HG02884 (cell line): ENCODE results near the gene TRMU.

Experiments used
- ATAC-seq: cut with Tn5 transposase; IDR thresholded peaks from one replicate; pipeline ENCODE4 v1.9.1; 2021; ENCODE audit warnings: mild to moderate bottlenecking, moderate library complexity; ENCODE audit not compliant: unreplicated experiment

Gene TRMU, protein sequence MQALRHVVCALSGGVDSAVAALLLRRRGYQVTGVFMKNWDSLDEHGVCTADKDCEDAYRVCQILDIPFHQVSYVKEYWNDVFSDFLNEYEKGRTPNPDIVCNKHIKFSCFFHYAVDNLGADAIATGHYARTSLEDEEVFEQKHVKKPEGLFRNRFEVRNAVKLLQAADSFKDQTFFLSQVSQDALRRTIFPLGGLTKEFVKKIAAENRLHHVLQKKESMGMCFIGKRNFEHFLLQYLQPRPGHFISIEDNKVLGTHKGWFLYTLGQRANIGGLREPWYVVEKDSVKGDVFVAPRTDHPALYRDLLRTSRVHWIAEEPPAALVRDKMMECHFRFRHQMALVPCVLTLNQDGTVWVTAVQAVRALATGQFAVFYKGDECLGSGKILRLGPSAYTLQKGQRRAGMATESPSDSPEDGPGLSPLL

DNA sequence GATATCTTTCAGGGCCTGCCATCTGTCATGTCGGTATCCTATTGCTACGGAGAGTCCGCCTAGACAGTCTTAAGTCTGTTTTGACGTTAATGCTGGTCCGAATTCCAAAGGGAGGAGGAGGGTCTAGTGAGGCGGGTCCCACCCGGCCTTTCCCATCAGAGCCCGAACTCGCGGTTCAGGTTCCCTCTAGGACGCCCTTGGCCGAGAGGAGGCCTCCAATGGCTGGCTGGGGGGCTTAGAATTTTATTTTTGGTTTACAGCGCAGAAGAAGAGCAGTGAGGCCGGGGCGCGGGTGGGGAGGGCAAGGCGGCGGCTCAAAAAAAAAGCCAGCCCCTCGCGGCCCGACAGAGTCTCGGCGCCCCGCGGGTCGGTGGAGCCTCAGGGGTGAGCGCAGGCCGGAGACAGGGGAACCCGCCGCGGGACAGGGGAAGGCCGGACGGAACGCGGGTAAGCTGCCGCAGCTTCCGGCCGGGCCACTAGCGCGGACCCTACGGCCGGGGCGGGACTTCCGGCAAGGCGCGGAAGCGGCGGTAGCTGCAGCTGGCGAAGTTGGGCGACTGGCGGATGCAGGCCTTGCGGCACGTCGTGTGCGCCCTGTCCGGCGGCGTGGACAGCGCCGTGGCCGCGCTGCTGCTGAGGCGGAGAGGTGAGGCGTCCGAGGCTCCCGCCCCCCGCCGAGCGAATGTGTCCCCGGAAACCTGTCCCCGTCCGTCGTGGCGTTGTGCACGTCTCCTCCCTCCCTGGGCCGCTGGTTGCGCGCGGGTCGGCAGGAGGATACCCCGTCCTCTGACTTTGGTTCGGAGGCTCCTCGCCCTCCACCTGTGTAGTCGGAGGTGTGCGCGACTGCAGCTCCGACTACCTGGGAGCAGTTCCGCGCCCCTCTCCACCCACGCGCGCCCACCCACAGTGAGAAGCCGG is at the start of gene TRMU:
TRMU (plus strand) TSS at position 514 of the 918 bp plus-strand sequence; CDS start at position 565, 51 bp downstream.
- peak; percentile 80 for ATAC-seq

DNA sequence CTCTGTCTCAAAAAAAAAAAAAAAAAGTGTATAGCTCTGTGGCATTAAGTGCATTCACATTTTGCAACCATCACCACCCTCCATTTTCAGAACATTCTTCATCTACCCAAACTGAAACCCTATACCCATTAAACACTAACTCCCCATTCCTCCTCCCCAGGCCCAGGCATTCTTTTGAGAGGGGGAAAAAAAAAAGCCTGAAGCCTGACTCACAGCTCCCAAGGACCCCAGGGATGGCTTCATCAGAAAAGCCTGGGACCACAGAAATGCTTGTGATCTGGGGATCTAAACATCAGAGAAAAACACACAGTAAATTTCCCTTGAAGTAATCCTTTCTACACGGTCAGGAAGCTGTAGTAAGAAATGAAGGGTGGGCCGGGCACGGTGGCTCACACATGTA is 49.5 kb upstream of the TRMU start:
- no peak for ATAC-seq

DNA sequence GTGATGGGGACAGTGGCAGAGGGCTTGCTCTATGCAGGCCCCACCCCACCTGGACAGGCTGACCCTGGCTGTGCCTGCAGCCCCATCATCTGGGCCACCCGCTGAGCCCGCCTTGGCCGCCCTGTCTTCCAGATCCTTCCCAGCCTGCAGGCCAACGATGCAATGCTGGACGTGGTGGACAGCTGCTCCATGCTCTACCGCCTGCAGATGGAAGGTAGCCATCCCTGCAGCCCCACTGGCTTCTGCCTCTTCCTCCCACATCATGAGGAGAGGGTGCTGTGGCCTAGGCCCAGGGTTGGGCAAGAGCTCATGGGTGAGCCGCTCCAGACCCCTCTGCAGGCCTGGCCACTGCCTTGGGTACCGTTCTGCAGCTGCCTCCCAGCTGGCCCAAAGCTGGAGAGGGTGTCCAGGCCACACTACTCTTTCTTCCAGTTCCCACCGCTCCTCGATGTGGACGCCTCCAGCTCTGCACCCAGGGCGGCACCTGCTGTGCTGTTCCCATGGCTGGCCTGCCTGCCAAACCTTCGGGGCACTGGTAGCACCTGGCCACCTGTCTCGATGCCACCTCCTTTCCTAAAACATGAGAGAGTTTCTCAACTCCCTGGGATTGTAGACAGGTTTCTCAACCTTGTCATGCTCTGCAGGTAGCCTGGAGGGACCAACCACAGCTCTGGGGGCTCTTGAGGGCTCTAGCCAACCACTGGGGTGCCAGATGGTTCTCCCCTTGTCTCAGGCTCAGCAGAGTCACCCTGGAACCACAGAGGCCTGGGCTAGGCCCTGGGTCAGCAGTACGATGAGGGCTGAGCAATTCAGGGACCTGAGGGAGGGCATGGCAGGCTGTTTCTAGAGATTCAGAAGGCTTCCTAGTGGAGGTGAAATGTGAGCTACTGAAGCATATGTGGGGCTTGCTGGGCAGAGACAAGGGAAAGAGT is 48.3 kb upstream of the TRMU start:
- ATAC-seq = no peak

DNA sequence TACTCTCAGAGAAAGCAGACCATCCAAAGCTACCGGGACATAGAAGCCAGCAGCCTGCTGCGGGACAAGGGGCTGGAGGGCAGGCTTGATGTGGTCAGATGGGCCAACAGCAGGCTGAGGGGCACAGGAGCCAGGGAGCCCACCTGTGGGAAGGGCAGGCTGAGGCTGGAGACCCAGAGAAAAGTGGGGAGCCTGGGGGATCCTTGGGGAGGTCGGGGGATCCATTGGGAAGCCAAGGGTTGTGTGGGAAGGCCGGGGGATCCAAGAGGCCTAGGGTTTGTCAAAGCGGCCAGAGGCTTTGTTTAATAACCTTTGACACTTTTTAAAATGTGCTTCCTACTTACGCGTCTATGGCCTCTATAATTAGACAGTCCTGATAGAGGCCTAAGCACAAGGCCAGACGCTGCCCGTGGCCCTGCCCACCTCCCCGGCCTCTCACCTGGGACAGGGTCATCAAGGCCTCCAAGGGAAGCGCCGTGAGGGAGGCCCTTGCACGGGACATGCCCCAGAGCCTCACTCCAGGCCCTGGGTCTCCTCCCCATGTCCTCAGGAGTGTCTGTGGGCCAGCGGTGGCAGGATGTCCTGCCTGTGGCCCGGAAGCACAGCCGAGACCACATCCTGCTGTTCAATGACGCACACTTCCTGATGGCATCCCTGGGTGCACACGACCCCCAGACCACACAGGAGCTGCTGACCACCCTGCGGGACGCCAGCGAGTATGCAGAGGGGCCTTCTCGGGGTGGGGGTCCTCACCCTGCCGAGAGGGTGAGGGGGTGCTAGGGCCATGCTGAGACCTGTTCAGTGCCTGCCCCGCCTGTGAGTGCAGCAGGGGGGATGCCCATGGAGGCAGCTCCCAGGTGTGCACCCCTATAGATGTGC is 47.4 kb upstream of the TRMU start:
- ATAC-seq = no peak

DNA sequence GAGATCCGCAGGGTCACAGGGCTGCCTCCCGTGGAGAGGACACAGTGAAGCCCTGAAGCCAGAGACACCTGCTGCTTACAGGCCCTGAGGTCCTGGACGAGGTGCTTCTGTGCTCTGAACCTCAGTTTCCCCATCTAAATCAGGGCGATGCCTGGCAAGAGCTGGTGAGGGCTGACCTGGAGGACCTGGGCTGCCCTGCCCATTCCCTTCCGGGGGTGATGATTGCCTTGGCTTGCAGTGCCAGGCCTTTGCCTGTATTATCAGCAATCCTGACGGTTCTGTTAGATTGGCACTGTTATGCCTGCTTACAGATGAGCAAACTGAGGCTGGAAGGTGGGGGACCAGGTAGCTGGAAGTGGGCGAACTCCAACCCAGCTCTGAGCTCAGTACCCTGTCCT is 46.7 kb upstream of the TRMU start:
- ATAC-seq = no peak

DNA sequence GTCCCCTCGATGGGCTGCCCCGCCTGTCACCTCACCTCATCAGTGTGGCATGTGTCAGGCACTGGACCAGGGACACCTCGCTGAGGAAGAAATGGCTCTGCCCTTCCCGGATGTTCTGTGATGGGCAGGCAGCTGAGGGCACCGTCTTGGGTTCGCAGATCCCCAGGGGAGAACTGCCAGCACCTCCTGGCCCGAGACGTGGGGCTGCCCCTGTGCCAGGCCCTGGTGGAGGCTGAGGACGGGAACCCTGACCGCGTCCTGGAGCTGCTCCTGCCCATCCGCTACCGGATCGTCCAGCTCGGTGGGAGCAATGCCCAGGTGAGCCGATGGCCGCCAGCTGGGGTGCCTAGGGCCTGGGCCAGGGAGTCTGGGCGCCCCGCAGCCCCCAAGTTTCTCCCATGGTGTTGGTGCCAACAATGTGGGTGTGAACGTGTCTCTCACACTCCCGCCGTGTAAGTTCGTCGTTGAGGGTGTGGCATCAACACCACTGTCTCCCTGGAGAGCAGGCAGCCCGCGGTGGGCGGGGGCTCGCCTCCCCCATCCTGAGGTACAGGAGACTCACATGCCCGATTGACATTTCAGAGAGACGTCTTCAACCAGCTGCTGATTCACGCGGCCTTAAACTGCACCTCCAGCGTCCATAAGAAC is 46.1 kb upstream of the TRMU start:
- no peak for ATAC-seq

DNA sequence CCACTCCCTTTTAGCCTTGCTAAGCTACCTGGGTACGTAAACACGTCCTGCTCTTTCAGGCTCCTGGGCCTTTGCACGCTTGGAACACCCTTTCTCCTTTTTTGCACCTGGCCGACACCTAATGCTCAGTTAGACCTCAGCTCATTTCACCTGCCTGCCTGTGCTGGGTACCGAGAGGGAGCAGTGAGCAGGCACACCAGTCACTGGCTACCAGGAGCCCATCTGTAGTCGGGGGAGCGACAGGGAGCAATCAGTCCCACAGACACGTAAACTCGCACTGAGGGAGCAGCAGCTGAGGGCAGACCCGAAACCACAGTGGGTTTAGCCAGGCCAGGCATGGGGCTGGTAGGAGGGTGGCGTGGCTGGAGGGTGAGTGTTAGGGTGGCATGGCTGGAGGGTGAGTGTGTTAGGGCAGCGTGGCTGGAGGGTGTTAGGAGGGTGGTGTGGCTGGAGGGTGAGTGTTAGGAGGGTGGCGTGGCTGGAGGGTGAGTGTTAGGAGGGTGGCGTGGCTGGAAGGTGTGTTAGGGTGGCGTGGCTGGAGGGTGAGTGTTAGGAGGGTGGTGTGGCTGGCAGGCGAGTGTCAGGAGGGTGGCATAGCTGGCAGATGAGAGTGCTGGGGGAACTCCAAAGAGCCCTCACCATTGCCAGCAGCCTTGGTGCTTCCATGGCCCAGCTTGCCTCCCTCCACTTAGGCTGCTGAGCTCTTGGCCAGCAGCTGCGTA is 45.2 kb upstream of the TRMU start:
- ATAC-seq = no peak

DNA sequence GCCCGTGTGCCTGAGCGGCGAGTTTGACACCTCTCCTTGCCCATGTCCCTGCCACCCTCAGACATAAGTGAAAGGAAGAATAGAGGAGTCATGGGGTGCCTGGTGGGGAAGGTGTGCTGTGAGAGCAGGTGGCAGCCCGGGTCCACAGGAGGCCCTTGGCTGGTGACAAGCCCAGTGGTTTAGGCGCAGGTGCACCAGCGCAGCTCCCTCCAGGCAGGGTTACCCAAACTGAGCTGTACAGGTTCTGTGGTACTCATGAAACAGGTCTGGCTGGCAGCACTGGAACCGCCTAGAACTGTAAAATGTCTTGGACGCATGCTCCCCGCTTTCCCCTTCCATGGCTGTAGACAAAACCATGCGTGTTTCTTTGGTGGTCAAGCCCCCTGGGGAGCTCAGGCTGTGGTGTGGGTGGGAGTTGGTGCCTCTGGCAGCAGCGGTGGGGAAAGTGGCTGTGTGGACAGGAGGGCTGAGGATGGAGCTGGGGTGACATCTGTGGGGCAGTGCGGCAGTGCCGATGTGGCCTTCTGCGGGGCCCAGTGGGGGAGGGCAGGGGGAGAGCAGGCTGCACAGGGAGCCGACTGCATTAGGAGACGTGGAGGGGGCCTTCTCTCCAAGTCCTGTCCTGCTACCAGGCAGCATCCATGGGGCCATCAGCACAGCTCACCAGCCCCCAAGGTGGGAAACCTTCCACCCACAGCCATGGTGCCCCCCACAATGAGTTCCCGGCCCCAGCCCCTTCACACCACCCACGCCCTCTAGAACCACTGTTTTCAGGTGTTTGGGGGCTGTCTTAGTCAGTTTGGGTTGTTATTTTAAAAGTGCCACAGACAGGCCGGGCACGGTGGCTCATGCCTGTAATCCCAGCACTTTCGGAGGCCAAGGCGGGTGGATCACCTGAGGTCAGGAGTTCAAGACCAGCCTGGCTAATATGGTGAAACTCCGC is 44.4 kb upstream of the TRMU start:
- no peak for ATAC-seq

DNA sequence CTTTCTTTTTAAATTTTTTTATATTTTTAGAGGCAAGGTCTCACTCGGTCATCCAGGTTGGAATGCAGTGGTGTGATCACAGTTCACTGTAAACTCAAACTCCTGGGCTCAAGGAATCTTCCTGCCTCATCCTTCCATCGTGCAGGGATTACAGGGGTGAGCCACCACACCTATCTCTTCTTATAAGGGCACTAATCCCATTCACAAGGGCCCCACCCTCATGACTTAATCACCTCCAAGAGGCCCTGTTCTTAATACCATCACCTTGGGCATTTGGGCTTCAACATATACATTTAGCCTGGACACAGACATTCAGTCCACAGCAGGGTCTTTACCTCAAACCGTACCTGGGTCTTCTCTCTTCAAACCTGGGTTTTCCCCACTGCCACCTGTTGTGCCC is 43.3 kb upstream of the TRMU start:
- ATAC-seq = no peak

DNA sequence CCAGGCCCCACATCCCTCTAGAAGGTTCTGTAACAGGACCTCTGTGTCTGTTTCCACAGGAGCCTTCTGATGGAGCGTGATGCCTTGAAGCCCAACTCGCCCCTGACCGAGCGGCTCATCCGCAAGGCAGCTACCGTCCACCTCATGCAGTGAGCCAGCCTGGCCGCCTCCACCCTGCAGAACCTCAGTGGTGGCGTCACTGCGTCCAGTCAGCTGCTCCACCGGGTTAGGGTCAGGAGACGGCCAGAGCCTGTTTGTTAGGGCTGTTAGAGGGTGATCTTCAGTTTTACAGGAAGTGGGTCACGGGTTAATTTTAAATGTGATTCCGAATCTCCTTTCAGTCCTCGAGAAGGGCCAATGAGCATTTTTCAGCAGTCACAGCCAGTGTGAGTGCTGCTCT is 42.8 kb upstream of the TRMU start:
- no peak for ATAC-seq

DNA sequence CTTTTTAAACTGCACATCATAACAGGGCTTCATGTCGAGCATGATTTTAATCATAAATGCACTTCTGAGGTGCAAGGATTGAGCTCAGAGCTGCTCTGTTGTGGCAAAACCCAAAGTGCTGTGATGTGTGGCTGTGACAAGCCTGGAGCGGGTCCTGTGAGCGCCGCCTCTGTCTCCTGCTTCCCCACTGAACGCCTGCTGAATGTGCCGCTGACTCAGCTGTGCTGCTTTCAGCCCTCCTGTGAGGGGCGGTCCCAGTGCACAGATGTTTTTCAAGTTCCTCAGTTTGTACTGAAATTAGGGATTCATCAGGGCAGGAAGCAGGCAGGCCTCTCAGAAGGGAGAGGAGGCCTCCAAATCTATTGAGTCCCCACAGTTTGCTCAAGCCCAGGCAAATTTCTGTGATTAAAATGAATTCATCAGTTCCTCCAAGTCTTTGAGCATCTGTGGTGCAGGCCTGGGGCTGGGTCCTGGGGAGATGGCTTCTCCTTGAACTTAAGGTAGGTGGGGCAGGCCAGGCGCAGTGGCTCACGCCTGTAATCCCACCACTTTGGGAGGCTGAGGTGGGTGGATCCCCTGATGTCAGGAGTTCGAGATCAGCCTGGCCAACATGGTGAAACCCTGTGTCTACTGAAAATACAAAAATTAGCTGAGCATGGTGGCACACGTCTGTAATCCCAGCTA is 41.8 kb upstream of the TRMU start:
- ATAC-seq = no peak

DNA sequence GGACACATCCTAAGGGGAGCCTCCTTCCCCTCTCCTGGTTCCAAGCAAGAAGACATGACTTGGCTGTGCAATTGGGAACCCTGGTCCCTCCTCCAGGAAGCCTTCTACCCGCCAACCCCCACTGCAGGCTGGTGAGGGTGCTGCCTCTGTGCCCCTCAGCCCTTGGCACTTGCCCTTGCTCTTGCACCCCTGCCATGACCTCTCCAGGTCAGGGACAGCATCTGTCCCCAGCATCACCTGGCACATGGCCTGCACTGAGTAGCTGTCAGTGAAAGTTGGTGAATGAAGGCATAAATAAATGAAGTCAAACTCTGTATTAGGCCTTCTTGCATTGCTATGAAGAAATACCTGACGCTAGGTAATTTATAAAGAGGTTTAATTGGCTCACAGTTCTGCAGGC is 40.7 kb upstream of the TRMU start:
- no peak for ATAC-seq

DNA sequence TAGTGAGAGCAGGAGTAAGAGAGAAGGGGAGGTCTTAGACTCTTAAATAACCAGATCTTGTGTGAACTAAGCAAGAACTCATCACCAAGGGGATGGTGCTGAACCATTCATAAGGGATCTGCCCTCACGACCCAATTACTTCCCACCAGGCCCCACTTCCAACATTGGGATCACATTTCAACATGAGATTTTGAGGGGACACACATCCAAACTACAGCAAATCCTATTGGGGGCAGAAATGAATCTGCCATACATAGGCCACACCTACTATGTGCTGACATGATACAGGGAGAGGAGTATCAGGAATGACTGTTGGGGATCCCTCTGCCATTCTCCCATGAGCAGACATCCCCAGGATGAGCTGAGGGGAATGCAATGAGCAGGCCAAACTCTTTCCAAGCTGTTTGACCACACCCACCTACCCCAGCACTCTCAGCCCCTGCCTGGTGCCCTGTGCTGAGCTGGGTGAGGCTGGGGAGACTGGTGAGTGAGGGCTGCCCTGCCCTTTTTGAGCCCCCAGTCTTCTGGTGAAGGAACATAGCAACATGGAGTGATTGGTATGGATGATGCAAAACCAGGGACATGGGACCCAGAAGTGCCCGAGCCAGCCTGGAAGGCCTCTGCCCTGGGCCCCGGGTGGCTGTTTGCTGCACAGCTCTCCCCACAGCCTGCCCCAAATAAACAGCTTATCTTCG is 40.1 kb upstream of the TRMU start:
- no peak for ATAC-seq

DNA sequence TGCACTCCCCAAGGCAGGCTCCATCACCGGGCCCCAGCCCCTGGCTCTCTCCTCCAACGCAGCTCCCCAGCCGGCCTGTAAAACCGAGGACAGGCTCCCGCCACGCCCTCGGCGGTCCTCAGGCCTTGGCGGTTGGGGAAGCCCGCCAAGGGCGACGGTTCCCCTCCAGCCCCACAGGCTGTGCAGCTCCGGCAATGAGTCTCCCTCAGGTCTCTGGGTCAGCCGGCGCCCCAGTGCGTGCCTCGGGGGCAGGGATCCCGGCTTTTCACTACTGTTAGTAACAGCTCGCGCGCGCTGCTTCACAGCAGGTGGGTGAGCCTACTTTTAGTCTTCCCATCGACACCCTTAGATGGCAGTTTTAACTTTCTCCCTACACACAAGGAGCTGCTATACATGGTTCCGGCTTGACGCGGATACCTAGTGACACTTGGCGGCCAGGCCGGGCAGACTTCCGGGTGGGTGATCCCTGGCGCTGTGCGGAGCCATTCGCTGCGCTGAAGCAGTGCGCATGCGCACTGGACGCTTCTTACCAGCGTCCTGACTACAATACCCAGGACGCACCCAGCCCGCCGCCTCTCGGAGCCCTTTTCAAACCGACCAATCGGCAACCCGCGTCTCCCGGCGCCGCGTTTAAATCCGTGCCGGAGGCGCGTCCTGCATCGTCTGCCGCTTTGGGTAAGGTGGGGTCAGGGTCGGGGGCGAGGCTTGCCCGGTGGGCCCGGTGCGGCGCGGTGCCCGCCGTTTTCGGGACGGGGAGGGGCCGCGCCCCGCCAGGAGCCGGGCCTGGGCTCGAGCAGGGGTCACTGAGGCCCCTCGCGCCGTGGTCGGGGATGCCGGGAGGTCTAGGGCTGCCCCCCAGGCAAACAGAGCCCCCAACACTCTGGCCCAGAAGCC is 39.0 kb upstream of the TRMU start, which contains the start of gene GTSE1:
GTSE1 (plus strand) TSS at position 614 of the 894 bp plus-strand sequence. CDS start 531 bp downstream, outside the sequence.
- ATAC-seq = peak; percentile 87

DNA sequence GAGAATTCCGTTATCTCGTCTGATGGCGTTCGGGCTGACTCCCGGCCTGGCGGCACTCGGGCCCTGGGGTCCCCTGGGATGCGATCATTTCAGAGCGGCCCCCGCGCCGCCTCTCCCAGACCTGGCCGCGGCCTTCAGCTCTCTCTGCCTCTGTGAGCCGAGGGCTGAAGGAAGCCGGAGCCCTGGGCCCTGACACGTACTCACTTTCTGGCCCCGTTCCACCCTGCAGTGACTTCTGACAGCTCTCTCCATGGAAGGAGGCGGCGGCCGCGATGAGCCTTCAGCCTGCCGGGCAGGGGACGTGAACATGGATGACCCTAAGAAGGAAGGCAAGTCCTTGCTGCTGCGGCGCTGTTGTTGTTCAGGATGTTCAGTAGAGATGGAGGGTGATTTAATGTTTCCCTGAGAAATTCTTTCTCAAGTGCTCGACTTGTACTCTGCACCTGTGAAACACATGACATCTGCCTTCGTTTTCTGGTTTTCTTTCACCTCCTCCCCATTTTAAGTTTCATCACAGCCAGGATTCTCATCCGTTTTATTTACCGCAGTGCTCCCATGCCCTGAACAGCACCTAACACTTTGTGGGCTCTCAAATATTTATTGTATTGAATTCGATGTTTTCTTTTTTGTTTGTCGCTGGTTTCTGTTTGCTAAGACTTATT is 38.2 kb upstream of the TRMU start:
- peak; percentile 12 for ATAC-seq
